OCI-LY7 (cell line): ENCODE data around the gene TMF1.

Source experiments
- CTCF ChIP-seq: fragments of 200-600 bp; sonication (generic); conservative IDR thresholded peaks from 2 replicates; pipeline ENCODE4 v1.5.1; 2014; ENCODE audit warnings: mild to moderate bottlenecking, antibody characterized with exemption, low read length, moderate library complexity, mixed read lengths
- EZH2phosphoT487 ChIP-seq: fragments of 200-600 bp; sonication (generic); IDR thresholded peaks from 2 replicates; pipeline ENCODE4 v1.6.1; 2018; ENCODE audit warnings: low read depth, borderline replicate concordance, mild to moderate bottlenecking, mixed run types, antibody characterized with exemption, low read length, moderate library complexity, mixed read lengths

DNA sequence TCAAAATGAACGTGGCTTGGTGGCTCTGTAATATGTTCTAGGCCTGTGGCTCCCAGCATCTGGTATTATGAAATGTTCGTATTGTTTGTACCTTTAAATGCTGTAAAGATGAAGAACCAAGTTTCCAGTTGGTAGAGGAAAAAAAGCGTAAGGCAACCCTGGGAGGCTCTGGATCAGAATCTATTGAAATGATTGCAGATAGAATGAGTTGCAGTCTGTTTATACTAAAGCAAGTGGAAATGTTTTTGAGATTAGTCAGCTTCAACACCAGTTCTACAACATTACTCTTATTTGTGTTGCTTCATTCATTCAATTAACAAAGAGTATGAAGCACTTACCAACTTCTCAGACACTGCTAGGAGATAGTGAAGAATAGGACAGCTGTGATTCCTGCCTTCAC, 37.9 kb upstream of the TMF1 start:
- TF ChIP-seq CTCF (no peak), EZH2phosphoT487 (no peak)
